ENCODE measurements around the gene SNRNP25.
"Not testable (repeated sequence)": the region's sequence is repeated elsewhere in the genome, so short reads cannot be mapped to it uniquely, and the experiment has no call there.

SNRNP25 gene

GRCh38 chr16:42069-42457, 11.6 kb upstream of the SNRNP25 start:
- DNase-seq, result no peak

GRCh38 chr16:42691-43090, 10.9 kb upstream of the SNRNP25 start:
- no peak for DNase-seq

GRCh38 chr16:43294-43693, 10.3 kb upstream of the SNRNP25 start:
- DNase-seq, result no peak

- no peak for DNase-seq
These were observed 9.0 kb upstream of the SNRNP25 start for GRCh38 chr16:44655-45054.

GRCh38 chr16:45454-45853, 8.2 kb upstream of the SNRNP25 start:
- DNase-seq, result no peak

- DNase-seq, result not testable (repeated sequence)
These were observed 7.1 kb upstream of the SNRNP25 start for GRCh38 chr16:46510-46909.

GRCh38 chr16:47234-47633, 6.4 kb upstream of the SNRNP25 start:
- no peak for DNase-seq

GRCh38 chr16:50769-51591, 2.6 kb upstream of the SNRNP25 start:
- no peak for DNase-seq

- no peak for DNase-seq
These were observed 581 bp downstream of the SNRNP25 start for GRCh38 chr16:54237-54581.

- DNase-seq, result no peak
These were observed 2.0 kb downstream of the SNRNP25 start for GRCh38 chr16:55571-56136.

GRCh38 chr16:56231-56927, 2.8 kb downstream of the SNRNP25 start:
- no peak for DNase-seq

- DNase-seq, result no peak
These were observed 4.1 kb downstream of the SNRNP25 start for GRCh38 chr16:57711-58110.

- DNase-seq, result no peak
These were observed 5.1 kb downstream of the SNRNP25 start for GRCh38 chr16:58491-59439.

- DNase-seq, result no peak
These were observed 5.9 kb downstream of the SNRNP25 start for GRCh38 chr16:59440-60059.

- no peak for DNase-seq
These were observed 6.5 kb downstream of the SNRNP25 start for GRCh38 chr16:60166-60565.

- DNase-seq, result no peak
These were observed 7.6 kb downstream of the SNRNP25 start for GRCh38 chr16:60929-61878.

GRCh38 chr16:61879-62281, 8.3 kb downstream of the SNRNP25 start:
- DNase-seq, result no peak

GRCh38 chr16:62283-62967, 8.8 kb downstream of the SNRNP25 start:
- no peak for DNase-seq

GRCh38 chr16:62968-63391, 9.4 kb downstream of the SNRNP25 start:
- no peak for DNase-seq

GRCh38 chr16:63466-63865, 9.8 kb downstream of the SNRNP25 start:
- DNase-seq, result no peak
